Left lung (tissue), 10 donors: ENCODE results near the gene EEA1. TPM values are rescaled to one million over a fixed set of nuclear protein-coding genes. Genes with fewer than 3 reads are reported as not detected.

Experiments
- ATAC-seq: fragments of 200-7000 bp; cut with Tn5 transposase; one replicate; pipeline ENCODE4 v1.9.1; 2020; ENCODE audit warnings: moderate library complexity
- DNase-seq, 4 donors: peaks; one replicate each; pipeline ENCODE4 v3.0.0-alpha.2; 2013 to 2020
- H3K27ac ChIP-seq, 2 donors: fragments of 200-600 bp; sonication (generic) in 1 of 2; one replicate each; pipeline versions ENCODE4 v1.5.0 to v1.8.0; 2020 to 2021
- H3K27me3 ChIP-seq, 2 donors: fragments of 200-600 bp; sonication (generic) in 1 of 2; one replicate each; pipeline versions ENCODE4 v1.5.0 to v1.8.0; 2020 to 2021
- H3K36me3 ChIP-seq, 2 donors: fragments of 200-600 bp; sonication (generic) in 1 of 2; one replicate each; pipeline versions ENCODE4 v1.5.0 to v1.8.0; 2020 to 2021
- H3K4me1 ChIP-seq, 2 donors: fragments of 200-600 bp; one replicate each; pipeline ENCODE4 v1.8.0; 2021
- H3K4me3 ChIP-seq, 2 donors: fragments of 200-600 bp; sonication (generic) in 1 of 2; one replicate each; pipeline versions ENCODE4 v1.5.0 to v1.8.0; 2020 to 2021; ENCODE audit warnings: mild to moderate bottlenecking in 1 of 2
- H3K9me3 ChIP-seq, 2 donors: fragments of 200-600 bp; sonication (generic) in 1 of 2; one replicate each; pipeline versions ENCODE4 v1.5.0 to v1.8.0; 2020 to 2021
- CTCF ChIP-seq, 2 donors: fragments of 200-600 bp; sonication (generic) in 1 of 2; IDR thresholded peaks; one replicate each; pipeline versions ENCODE4 v1.5.0 to v1.8.0; 2021; ENCODE audit warnings: antibody characterized with exemption in 2 of 2
- intact Hi-C, 2 donors: fragments of 100-400 bp; cut with DNase I; formaldehyde crosslinking; loops; one replicate each; pipeline versions ENCODE4 v1.11.2 to v1.14.2; 2022
- polyA plus RNA-seq, 6 donors: library from polyadenylated mRNA; unstranded; fragments of 120-200 nt; gene quantifications; one replicate each; pipeline ENCODE4 v1.2.1, GENCODE V29; 2013; ENCODE audit not compliant: insufficient read length in 6 of 6
- total RNA-seq, 2 donors: library from RNA; stranded (reverse); fragmentation: NEBNext Ultra II Directional; extraction: Animal tissue kit (Norgen Biotek cat#: 25700); gene quantifications; one replicate each; pipeline ENCODE4 v1.2.1, GENCODE V29; 2021
- donor health status: DM: no; HTN: yes; CAD: no.
- donor health status: DM: no; HTN: no; CAD: no.

EEA1 gene
- total and polyA plus RNA-seq, 8 donors: 15.8 to 34.6 (median 20.4) TPM

- H3K4me1 ChIP-seq: no peaks in the 10 kb centered on the region
- no peak overlapping the region for H3K4me3 ChIP-seq
- no peak for DNase-seq
- TF ChIP-seq CTCF (IDR thresholded peaks at IDR 0.05): no peak
- peak; percentile 43 for ATAC-seq
- intact Hi-C loops: no loop called here
- no peak overlapping the region for H3K27ac ChIP-seq
- no peaks in the 10 kb centered on the region for H3K27me3 ChIP-seq
- H3K9me3 ChIP-seq: peaks cover 0 to 14% of the 10 kb centered on the region in 2 donors
- no peaks in the 10 kb centered on the region for H3K36me3 ChIP-seq
Observed at GRCh38 chr12:92955997-92956663, 27.0 kb upstream of the EEA1 start.

DNA sequence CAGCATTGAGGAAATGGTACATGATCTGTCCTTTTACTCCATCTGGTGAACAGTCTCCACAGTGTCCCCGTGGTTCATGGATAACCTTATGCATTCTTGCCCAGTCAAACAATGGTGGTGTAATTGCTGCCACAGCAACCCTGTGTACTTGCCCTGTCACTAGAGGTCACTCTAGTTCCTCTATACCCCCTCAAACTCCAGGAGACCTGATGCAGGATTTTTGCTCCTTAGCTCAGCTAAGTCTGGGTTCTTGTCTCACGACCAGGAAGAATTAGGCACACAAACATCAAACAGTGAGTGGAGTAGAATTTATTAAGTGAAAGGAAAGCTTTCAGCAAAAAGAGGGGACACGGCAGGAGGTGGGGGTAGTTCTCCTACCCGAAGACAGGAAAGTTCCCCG, 24.7 kb upstream of the EEA1 start:
- intact Hi-C loops: no loop called here
- TF ChIP-seq CTCF (IDR thresholded peaks at IDR 0.05): no peak
- no peaks in the 10 kb centered on the region for H3K4me1 ChIP-seq
- DNase-seq: no peak
- no peaks in the 10 kb centered on the region for H3K27me3 ChIP-seq
- peaks cover 0 to 14% of the 10 kb centered on the region in 2 donors for H3K9me3 ChIP-seq
- no peak overlapping the region for H3K4me3 ChIP-seq
- H3K27ac ChIP-seq: no peak overlapping the region
- H3K36me3 ChIP-seq: no peaks in the 10 kb centered on the region
- ATAC-seq: no peak

DNA sequence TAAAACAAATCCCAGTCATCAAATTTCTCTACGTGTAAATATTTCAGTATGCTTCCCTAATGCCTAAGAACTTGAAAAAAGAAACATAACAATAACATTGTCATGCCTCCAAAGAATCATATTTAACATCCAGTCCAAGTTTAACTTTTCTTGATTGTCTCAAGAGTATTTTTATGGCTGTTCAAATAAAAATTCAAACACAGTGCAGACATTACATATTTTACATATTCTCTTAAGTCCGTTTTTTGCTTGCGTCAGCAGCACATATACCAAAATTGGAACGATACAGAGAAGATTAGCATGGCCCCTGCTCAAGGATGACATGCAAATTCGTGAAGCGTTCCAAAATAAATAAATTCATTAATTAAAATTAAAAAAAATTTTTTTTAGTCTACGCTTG, 23.3 kb upstream of the EEA1 start:
- ATAC-seq: no peak
- intact Hi-C loops: no loop called here
- no peak for TF ChIP-seq CTCF (IDR thresholded peaks at IDR 0.05)

GRCh38 chr12:92951006-92951405, 21.9 kb upstream of the EEA1 start:
- Histone ChIP-seq H3K4me3 (no peak overlapping the region), H3K36me3 (no peaks in the 10 kb centered on the region), H3K4me1 (no peaks in the 10 kb centered on the region), H3K27me3 (no peaks in the 10 kb centered on the region), H3K27ac (no peak overlapping the region), H3K9me3 (peaks cover 0 to 12% of the 10 kb centered on the region in 2 donors)
- no peak for DNase-seq
- TF ChIP-seq CTCF (IDR thresholded peaks at IDR 0.05): no peak
- intact Hi-C loops: no loop called here
- ATAC-seq: no peak

More for the DNA sequence above, 23.3 kb upstream of the EEA1 start:
- Histone ChIP-seq H3K4me3 (no peak overlapping the region), H3K27ac (no peak overlapping the region), H3K9me3 (peaks cover 0 to 14% of the 10 kb centered on the region in 2 donors), H3K4me1 (no peaks in the 10 kb centered on the region), H3K27me3 (no peaks in the 10 kb centered on the region), H3K36me3 (no peaks in the 10 kb centered on the region)
- DNase-seq: no peak

DNA sequence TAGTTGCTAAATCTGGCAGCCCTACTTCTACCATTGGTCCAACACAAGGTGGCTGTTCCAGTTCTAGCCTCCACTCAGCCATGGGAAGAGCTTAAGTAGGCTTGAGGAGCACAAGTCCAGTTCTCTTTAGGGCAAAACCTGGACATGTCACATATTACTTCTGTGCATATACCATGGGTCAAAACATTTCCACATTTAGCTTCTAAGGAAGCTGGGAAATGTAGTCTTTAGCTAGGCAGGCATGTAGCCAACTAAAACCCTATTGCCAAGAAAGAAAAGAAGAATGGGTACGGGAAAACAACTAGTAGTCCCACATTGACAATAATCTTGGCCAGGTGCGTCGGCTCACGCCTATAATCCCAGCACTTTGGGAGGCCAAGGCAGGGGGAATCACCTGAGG, 20.9 kb upstream of the EEA1 start:
- H3K27ac ChIP-seq: no peak overlapping the region
- H3K36me3 ChIP-seq: no peaks in the 10 kb centered on the region
- intact Hi-C loops: no loop called here
- H3K4me1 ChIP-seq: no peaks in the 10 kb centered on the region
- TF ChIP-seq CTCF (IDR thresholded peaks at IDR 0.05): no peak
- peaks cover 0 to 12% of the 10 kb centered on the region in 2 donors for H3K9me3 ChIP-seq
- ATAC-seq (no peak), DNase-seq (no peak)
- H3K4me3 ChIP-seq: no peak overlapping the region
- no peaks in the 10 kb centered on the region for H3K27me3 ChIP-seq
